ENCODE results near the gene FBLN2. TPM values are rescaled to one million over a fixed set of nuclear protein-coding genes. Genes with fewer than 3 reads are reported as not detected.
A peak's percentile ranks its signal among the peaks of the same experiment; 100 is the strongest.

Gene FBLN2
- total and polyA plus RNA-seq, 4 donors = 16.7 to 494 (median 68.4) TPM

- no peaks in the 10 kb centered on the region for H3K4me1 ChIP-seq (ENCODE audit: control insufficient read depth in 1 of 2, insufficient read depth in 2 of 2, low read length in 2 of 2)
- DNase-seq = peak in 1 of 2 donors; percentile 24
- no peak overlapping the region for H3K27ac ChIP-seq (ENCODE audit: low read depth in 1 of 2, low read length in 2 of 2)
- H3K27me3 ChIP-seq (ENCODE audit: control insufficient read depth in 1 of 2, insufficient read depth in 2 of 2, low read length in 1 of 2) = no peaks in the 10 kb centered on the region
- H3K9me3 ChIP-seq (ENCODE audit: control insufficient read depth, low read length) = no peaks in the 10 kb centered on the region
- H3K4me3 ChIP-seq (ENCODE audit: low read length in 2 of 2) = no peak overlapping the region
- no peaks in the 10 kb centered on the region for H3K36me3 ChIP-seq (ENCODE audit: control insufficient read depth in 1 of 2, insufficient read depth in 2 of 2, low read length in 1 of 2)
- 87 to 91% methylated on average over 4 of the region's 4 CpGs for WGBS, 2 donors
- intact Hi-C loops (cut with DNase I) = no loop called here
- ATAC-seq (ENCODE audit: low FRiP score) = no peak
Measured at GRCh38 chr3:13620281-13620680, 71.4 kb downstream of the FBLN2 start.

GRCh38 chr3:13620776-13621365, 71.9 kb downstream of the FBLN2 start:
- Histone ChIP-seq H3K27ac (ENCODE audit: low read depth in 1 of 2, low read length in 2 of 2) (no peak overlapping the region), H3K4me3 (ENCODE audit: low read length in 2 of 2) (no peak overlapping the region), H3K9me3 (ENCODE audit: control insufficient read depth, low read length) (no peaks in the 10 kb centered on the region), H3K4me1 (ENCODE audit: control insufficient read depth in 1 of 2, insufficient read depth in 2 of 2, low read length in 2 of 2) (no peaks in the 10 kb centered on the region), H3K36me3 (ENCODE audit: control insufficient read depth in 1 of 2, insufficient read depth in 2 of 2, low read length in 1 of 2) (no peaks in the 10 kb centered on the region), H3K27me3 (ENCODE audit: control insufficient read depth in 1 of 2, insufficient read depth in 2 of 2, low read length in 1 of 2) (no peaks in the 10 kb centered on the region)
- 94 to 95% methylated on average over 12 of the region's 12 CpGs for WGBS, 2 donors
- intact Hi-C loops (cut with DNase I) = no loop called here
- DNase-seq = peak in 1 of 2 donors; percentile 39
- no peak for ATAC-seq (ENCODE audit: low FRiP score)

DNA sequence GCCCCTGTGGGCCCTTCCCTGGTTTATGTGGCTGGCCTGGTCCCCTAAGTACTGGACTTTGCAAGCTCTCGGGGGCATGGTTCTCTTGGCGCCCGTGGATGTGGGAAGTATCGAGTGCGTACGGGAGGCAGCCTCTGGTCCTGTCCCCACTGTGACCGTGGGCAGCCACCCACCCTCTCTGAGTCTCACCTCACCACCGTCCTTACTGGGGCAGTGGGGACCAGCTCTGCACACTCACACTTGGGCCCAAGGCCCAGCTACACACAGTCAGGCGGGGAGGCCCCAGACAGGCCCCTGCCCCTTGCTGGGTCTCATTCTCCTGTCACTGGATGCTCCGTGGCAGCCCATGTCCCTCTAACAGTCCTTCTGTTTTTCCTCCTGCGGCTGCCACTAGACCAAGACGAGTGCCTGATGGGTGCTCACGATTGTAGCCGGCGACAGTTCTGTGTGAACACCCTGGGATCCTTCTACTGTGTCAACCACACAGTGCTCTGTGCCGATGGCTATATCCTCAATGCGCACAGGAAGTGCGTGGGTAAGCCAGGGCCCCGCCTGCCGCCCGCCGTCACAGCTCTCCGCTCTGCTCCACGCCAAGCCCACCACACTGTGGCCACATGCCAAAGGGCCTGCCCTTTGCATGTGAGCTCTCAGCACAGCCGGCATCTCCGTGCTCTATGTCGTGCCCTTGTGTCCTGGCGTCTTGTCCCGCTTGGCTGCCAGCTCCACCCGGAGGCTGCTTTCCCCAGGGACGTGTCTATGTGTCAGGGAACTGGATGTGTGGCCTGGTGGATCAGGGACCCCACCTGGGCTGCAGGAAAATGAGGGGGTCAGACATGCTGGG, 72.7 kb downstream of the FBLN2 start:
- WGBS, 2 donors = 89 to 93% methylated on average over 31 of the region's 31 CpGs
- Histone ChIP-seq H3K4me3 (ENCODE audit: low read length in 2 of 2) (no peak overlapping the region), H3K9me3 (ENCODE audit: control insufficient read depth, low read length) (no peaks in the 10 kb centered on the region), H3K27me3 (ENCODE audit: control insufficient read depth in 1 of 2, insufficient read depth in 2 of 2, low read length in 1 of 2) (no peaks in the 10 kb centered on the region), H3K4me1 (ENCODE audit: control insufficient read depth in 1 of 2, insufficient read depth in 2 of 2, low read length in 2 of 2) (no peaks in the 10 kb centered on the region), H3K27ac (ENCODE audit: low read depth in 1 of 2, low read length in 2 of 2) (no peak overlapping the region), H3K36me3 (ENCODE audit: control insufficient read depth in 1 of 2, insufficient read depth in 2 of 2, low read length in 1 of 2) (no peaks in the 10 kb centered on the region)
- intact Hi-C loops (cut with DNase I) = no loop called here
- DNase-seq = peak in 1 of 2 donors; percentile 47
- no peak for ATAC-seq (ENCODE audit: low FRiP score)

GRCh38 chr3:13622356-13622755, 73.4 kb downstream of the FBLN2 start:
- no peak overlapping the region for H3K4me3 ChIP-seq (ENCODE audit: low read length in 2 of 2)
- DNase-seq = peak in 1 of 2 donors; percentile 21
- H3K36me3 ChIP-seq (ENCODE audit: control insufficient read depth in 1 of 2, insufficient read depth in 2 of 2, low read length in 1 of 2) = no peaks in the 10 kb centered on the region
- no peaks in the 10 kb centered on the region for H3K27me3 ChIP-seq (ENCODE audit: control insufficient read depth in 1 of 2, insufficient read depth in 2 of 2, low read length in 1 of 2)
- WGBS, 2 donors = 97 to 98% methylated on average over 13 to 15 of the region's 15 CpGs
- H3K4me1 ChIP-seq (ENCODE audit: control insufficient read depth in 1 of 2, insufficient read depth in 2 of 2, low read length in 2 of 2) = no peaks in the 10 kb centered on the region
- no peak overlapping the region for H3K27ac ChIP-seq (ENCODE audit: low read depth in 1 of 2, low read length in 2 of 2)
- intact Hi-C loops (cut with DNase I) = no loop called here
- H3K9me3 ChIP-seq (ENCODE audit: control insufficient read depth, low read length) = no peaks in the 10 kb centered on the region
- ATAC-seq (ENCODE audit: low FRiP score) = no peak

- WGBS, 2 donors = 45 to 50% methylated on average over 21 of the region's 21 CpGs
- H3K9me3 ChIP-seq (ENCODE audit: control insufficient read depth, low read length) = no peaks in the 10 kb centered on the region
- no peaks in the 10 kb centered on the region for H3K36me3 ChIP-seq (ENCODE audit: control insufficient read depth in 1 of 2, insufficient read depth in 2 of 2, low read length in 1 of 2)
- no peaks in the 10 kb centered on the region for H3K4me1 ChIP-seq (ENCODE audit: control insufficient read depth in 1 of 2, insufficient read depth in 2 of 2, low read length in 2 of 2)
- no peak overlapping the region for H3K4me3 ChIP-seq (ENCODE audit: low read length in 2 of 2)
- no peaks in the 10 kb centered on the region for H3K27me3 ChIP-seq (ENCODE audit: control insufficient read depth in 1 of 2, insufficient read depth in 2 of 2, low read length in 1 of 2)
- no peak overlapping the region for H3K27ac ChIP-seq (ENCODE audit: low read depth in 1 of 2, low read length in 2 of 2)
- peak in 1 of 2 donors; percentile 42 for DNase-seq
- ATAC-seq (ENCODE audit: low FRiP score) = no peak
- intact Hi-C loops (cut with DNase I) = no loop called here
Measured at GRCh38 chr3:13623101-13623654, 74.3 kb downstream of the FBLN2 start.

DNA sequence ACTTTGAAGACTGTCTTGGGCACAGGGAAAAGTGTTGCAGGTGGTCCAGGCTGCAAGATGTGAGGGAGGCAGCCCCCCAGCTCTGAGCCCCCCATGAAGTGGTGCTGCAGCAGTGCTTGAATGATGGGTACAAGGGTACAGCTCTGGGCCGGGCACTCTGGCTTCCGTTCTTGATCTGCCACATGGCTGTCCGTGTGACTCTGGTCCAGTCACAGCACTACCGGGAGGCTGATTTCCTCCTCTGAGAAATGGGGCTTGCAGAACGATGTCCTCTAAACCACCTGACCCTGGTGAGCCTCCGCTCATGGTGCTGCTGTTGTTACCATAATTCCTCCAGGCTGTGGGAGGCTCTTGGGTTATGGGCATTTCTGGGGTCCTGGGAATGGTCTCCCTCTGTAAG, 75.1 kb downstream of the FBLN2 start:
- no peaks in the 10 kb centered on the region for H3K36me3 ChIP-seq (ENCODE audit: control insufficient read depth in 1 of 2, insufficient read depth in 2 of 2, low read length in 1 of 2)
- no peaks in the 10 kb centered on the region for H3K9me3 ChIP-seq (ENCODE audit: control insufficient read depth, low read length)
- ATAC-seq (ENCODE audit: low FRiP score) = no peak

DNA sequence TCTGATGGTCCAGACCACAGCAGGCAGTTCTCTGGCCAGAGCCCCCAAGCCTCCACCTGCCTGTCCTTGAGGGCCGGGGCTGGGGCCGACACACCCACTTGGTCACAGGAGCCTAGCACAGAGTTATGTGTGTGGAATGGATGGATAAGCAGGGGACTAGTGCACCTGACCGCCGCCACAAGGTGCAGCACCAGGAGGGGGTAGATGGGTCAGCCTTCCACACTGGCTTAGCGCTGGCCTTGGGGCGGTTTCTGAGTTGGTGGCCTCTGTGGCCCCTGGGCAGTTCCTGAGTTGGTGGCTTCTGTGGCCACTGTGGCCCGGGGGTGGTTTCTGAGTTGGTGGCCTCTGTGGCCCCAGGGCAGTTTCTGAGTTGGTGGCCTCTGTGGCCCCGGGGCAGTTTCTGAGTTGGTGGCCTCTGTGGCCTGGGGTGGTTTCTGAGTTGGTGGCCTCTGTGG, 75.8 kb downstream of the FBLN2 start:
- Histone ChIP-seq H3K4me3 (ENCODE audit: low read length in 2 of 2) (no peak overlapping the region), H3K9me3 (ENCODE audit: control insufficient read depth, low read length) (no peaks in the 10 kb centered on the region), H3K27ac (ENCODE audit: low read depth in 1 of 2, low read length in 2 of 2) (no peak overlapping the region), H3K4me1 (ENCODE audit: control insufficient read depth in 1 of 2, insufficient read depth in 2 of 2, low read length in 2 of 2) (no peaks in the 10 kb centered on the region), H3K36me3 (ENCODE audit: control insufficient read depth in 1 of 2, insufficient read depth in 2 of 2, low read length in 1 of 2) (no peaks in the 10 kb centered on the region), H3K27me3 (ENCODE audit: control insufficient read depth in 1 of 2, insufficient read depth in 2 of 2, low read length in 1 of 2) (no peaks in the 10 kb centered on the region)
- ATAC-seq (ENCODE audit: low FRiP score) = no peak
- intact Hi-C loops (cut with DNase I) = no loop called here
- 97 to 98% methylated on average over 8 of the region's 8 CpGs for WGBS, 2 donors
- DNase-seq = peak; percentile 21 to 59

More for the DNA sequence above, 75.1 kb downstream of the FBLN2 start:
- Histone ChIP-seq H3K27me3 (ENCODE audit: control insufficient read depth in 1 of 2, insufficient read depth in 2 of 2, low read length in 1 of 2) (no peaks in the 10 kb centered on the region), H3K4me3 (ENCODE audit: low read length in 2 of 2) (no peak overlapping the region), H3K4me1 (ENCODE audit: control insufficient read depth in 1 of 2, insufficient read depth in 2 of 2, low read length in 2 of 2) (no peaks in the 10 kb centered on the region), H3K27ac (ENCODE audit: low read depth in 1 of 2, low read length in 2 of 2) (no peak overlapping the region)
- intact Hi-C loops (cut with DNase I) = no loop called here
- WGBS, 2 donors = 92 to 94% methylated on average over 6 of the region's 6 CpGs
- peak; percentile 13 to 69 for DNase-seq

- Histone ChIP-seq H3K4me3 (ENCODE audit: low read length in 2 of 2) (no peak overlapping the region), H3K9me3 (ENCODE audit: control insufficient read depth, low read length) (no peaks in the 10 kb centered on the region), H3K27ac (ENCODE audit: low read depth in 1 of 2, low read length in 2 of 2) (no peak overlapping the region), H3K27me3 (ENCODE audit: control insufficient read depth in 1 of 2, insufficient read depth in 2 of 2, low read length in 1 of 2) (no peaks in the 10 kb centered on the region), H3K4me1 (ENCODE audit: control insufficient read depth in 1 of 2, insufficient read depth in 2 of 2, low read length in 2 of 2) (no peaks in the 10 kb centered on the region), H3K36me3 (ENCODE audit: control insufficient read depth in 1 of 2, insufficient read depth in 2 of 2, low read length in 1 of 2) (no peaks in the 10 kb centered on the region)
- ATAC-seq (ENCODE audit: low FRiP score) = no peak
- intact Hi-C loops (cut with DNase I) = no loop called here
- peak; percentile 21 to 62 for DNase-seq
- 94 to 96% methylated on average over 12 of the region's 12 CpGs for WGBS, 2 donors
Measured at GRCh38 chr3:13626396-13626795, 77.5 kb downstream of the FBLN2 start.

Measured in aorta (tissue), 5 donors.